H9 (cell line): Measurements from ENCODE around the gene ST6GALNAC1. TPM values are rescaled to one million over a fixed set of nuclear protein-coding genes. Genes with fewer than 3 reads are reported as not detected.

Source experiments
- DNase-seq: peaks from one replicate; pipeline ENCODE4 v3.0.0-alpha.2; 2017
- H2AFZ ChIP-seq: one replicate; pipeline ENCODE4 v1.6.1; 2013; ENCODE audit warnings: mild to moderate bottlenecking, low read length, control low read depth, moderate library complexity
- H2AK5ac ChIP-seq: 2 replicates; pipeline ENCODE4 v1.6.1; 2013; ENCODE audit warnings: low read length, control low read depth, mixed read lengths; ENCODE audit not compliant: insufficient read length
- H2BK120ac ChIP-seq: one replicate; pipeline ENCODE4 v1.6.1; 2013; ENCODE audit warnings: low read depth, mild to moderate bottlenecking, low read length, control low read depth, inconsistent platforms; ENCODE audit not compliant: poor library complexity, severe bottlenecking
- H2BK12ac ChIP-seq: 2 replicates; pipeline ENCODE4 v1.6.1; 2013; ENCODE audit warnings: low read length, control low read depth, mixed read lengths, low read depth; ENCODE audit not compliant: insufficient read length
- H2BK15ac ChIP-seq: 2 replicates; pipeline ENCODE4 v1.6.1; 2013; ENCODE audit warnings: low read depth, low read length, control low read depth
- H2BK20ac ChIP-seq: one replicate; pipeline ENCODE4 v1.6.1; 2013; ENCODE audit warnings: low read depth, mild to moderate bottlenecking, low read length, control low read depth, inconsistent platforms; ENCODE audit not compliant: poor library complexity, severe bottlenecking
- H2BK5ac ChIP-seq: 2 replicates; pipeline ENCODE4 v1.6.1; 2013; ENCODE audit warnings: low read length, control low read depth, mixed read lengths; ENCODE audit not compliant: insufficient read length
- H3K14ac ChIP-seq: 2 replicates; pipeline ENCODE4 v1.6.1; 2013; ENCODE audit warnings: low read length, control low read depth; ENCODE audit not compliant: insufficient read depth
- H3K18ac ChIP-seq: 2 replicates; pipeline ENCODE4 v1.6.1; 2013; ENCODE audit warnings: low read depth, mild to moderate bottlenecking, mixed read lengths, low read length, control low read depth; ENCODE audit not compliant: insufficient read length
- H3K23ac ChIP-seq: 2 replicates; pipeline ENCODE4 v1.6.1; 2013; ENCODE audit warnings: low read length, control low read depth, mixed read lengths, low read depth; ENCODE audit not compliant: insufficient read length
- H3K23me2 ChIP-seq: 2 replicates; pipeline ENCODE4 v1.6.1; 2013; ENCODE audit warnings: low read depth, mild to moderate bottlenecking, mixed read lengths, low read length, control low read depth; ENCODE audit not compliant: insufficient read length, poor library complexity, severe bottlenecking
- H3K27ac ChIP-seq: 2 replicates; pipeline ENCODE4 v1.5.1; 2013; ENCODE audit warnings: low read length, control low read depth, mixed read lengths, low read depth; ENCODE audit not compliant: insufficient read length
- H3K27me3 ChIP-seq: 2 replicates; pipeline ENCODE4 v1.6.1; 2013; ENCODE audit warnings: low read length, control low read depth, inconsistent platforms; ENCODE audit not compliant: insufficient read depth
- H3K4ac ChIP-seq: 2 replicates; pipeline ENCODE4 v1.6.1; 2013; ENCODE audit warnings: low read depth, mild to moderate bottlenecking, control low read depth, inconsistent platforms, low read length, moderate library complexity
- H3K4me1 ChIP-seq: 2 replicates; pipeline ENCODE4 v1.6.1; 2013; ENCODE audit warnings: low read length, control low read depth, inconsistent platforms; ENCODE audit not compliant: insufficient read depth
- H3K4me2 ChIP-seq: 2 replicates; pipeline ENCODE4 v1.6.1; 2013; ENCODE audit warnings: low read length, control low read depth, mixed read lengths; ENCODE audit not compliant: insufficient read length, insufficient read depth
- H3K56ac ChIP-seq: 2 replicates; pipeline ENCODE4 v1.6.1; 2013; ENCODE audit warnings: low read depth, mild to moderate bottlenecking, mixed read lengths, low read length, control low read depth; ENCODE audit not compliant: insufficient read length
- H3K79me1 ChIP-seq: 2 replicates; pipeline ENCODE4 v1.6.1; 2013; ENCODE audit warnings: low read depth, mild to moderate bottlenecking, moderate library complexity, low read length, control low read depth, inconsistent platforms; ENCODE audit not compliant: insufficient read depth, poor library complexity, severe bottlenecking
- H3K79me2 ChIP-seq: 2 replicates; pipeline ENCODE4 v1.6.1; 2013; ENCODE audit warnings: low read length, control low read depth, inconsistent platforms; ENCODE audit not compliant: insufficient read depth
- H3K9ac ChIP-seq: 2 replicates; pipeline ENCODE4 v1.6.1; 2013; ENCODE audit warnings: low read length, control low read depth, mixed read lengths; ENCODE audit not compliant: insufficient read length; ENCODE audit errors: extremely low read depth
- H3K9me3 ChIP-seq: one replicate; pipeline ENCODE4 v1.6.1; 2013; ENCODE audit warnings: low read depth, low read length, inconsistent platforms; ENCODE audit not compliant: control insufficient read depth
- H3T11ph ChIP-seq: one replicate; pipeline ENCODE4 v1.6.1; 2013; ENCODE audit warnings: mild to moderate bottlenecking, low read length, control low read depth, inconsistent platforms
- H4K20me1 ChIP-seq: one replicate; pipeline ENCODE4 v1.6.1; 2013; ENCODE audit not compliant: control insufficient read depth, insufficient read length, insufficient read depth
- H4K5ac ChIP-seq: 2 replicates; pipeline ENCODE4 v1.6.1; 2013; ENCODE audit warnings: low read depth, mild to moderate bottlenecking, mixed read lengths, low read length, control low read depth; ENCODE audit not compliant: insufficient read length
- H4K8ac ChIP-seq: replicated peaks from 2 replicates; pipeline ENCODE4 v1.6.1; 2013; ENCODE audit warnings: low read length, control low read depth, mixed read lengths, low read depth; ENCODE audit not compliant: insufficient read length
- H4K91ac ChIP-seq: 2 replicates; pipeline ENCODE4 v1.6.1; 2013; ENCODE audit warnings: low read depth, mild to moderate bottlenecking, moderate library complexity, mixed read lengths, low read length, control low read depth; ENCODE audit not compliant: insufficient read length
- H3K27ac Mint-ChIP-seq, 3 experiments: 2 replicates in 2 of 3; 3 replicates in 1 of 3; pipeline ENCODE4 v1.8.0; 2020 to 2021; ENCODE audit warnings: mixed read lengths in 3 of 3, mild to moderate bottlenecking in 1 of 3, moderate library complexity in 1 of 3
- H3K27me3 Mint-ChIP-seq: 2 replicates; pipeline ENCODE4 v1.8.0; 2021; ENCODE audit warnings: low read depth, mild to moderate bottlenecking, moderate library complexity, mixed read lengths
- H3K36me3 Mint-ChIP-seq, 3 experiments: 2 replicates in 2 of 3; 3 replicates in 1 of 3; pipeline ENCODE4 v1.8.0; 2020 to 2021; ENCODE audit warnings: low read depth in 3 of 3, mixed read lengths in 3 of 3; ENCODE audit not compliant: insufficient read depth in 1 of 3
- H3K4me1 Mint-ChIP-seq, 2 experiments: 2 replicates each; pipeline ENCODE4 v1.8.0; 2020; ENCODE audit warnings: mixed read lengths in 2 of 2
- H3K4me3 Mint-ChIP-seq, 2 experiments: 2 replicates in 1 of 2; 3 replicates in 1 of 2; pipeline ENCODE4 v1.8.0; 2020 to 2021; ENCODE audit warnings: mild to moderate bottlenecking in 2 of 2, mixed read lengths in 2 of 2, moderate library complexity in 1 of 2
- H3K9me3 Mint-ChIP-seq, 2 experiments: 2 replicates in 1 of 2; 3 replicates in 1 of 2; pipeline ENCODE4 v1.8.0; 2020; ENCODE audit warnings: mild to moderate bottlenecking in 2 of 2, mixed read lengths in 2 of 2, moderate library complexity in 1 of 2
- CTCF ChIP-seq: fragments of 200-600 bp; sonication (generic); conservative IDR thresholded peaks from 3 replicates; pipeline ENCODE4 v1.8.0; 2021; ENCODE audit warnings: antibody characterized with exemption, mild to moderate bottlenecking
- WGBS: extraction: QIAGEN DNeasy Blood & Tissue Kit; methylation state at CpG from one replicate; pipeline ENCODE4 v1.1.7; 2013; ENCODE audit warnings: missing lambda C conversion rate, low lambda C conversion rate, mixed read lengths; ENCODE audit not compliant: insufficient read length; ENCODE audit errors: extremely low coverage; 5-methylcytosine and 5-hydroxymethylcytosine counted together
- total RNA-seq: library from RNA; stranded (reverse); gene quantifications from 2 replicates; pipeline ENCODE4 v1.2.1, GENCODE V29; 2021

ST6GALNAC1 gene
- total RNA-seq, 1 experiment from 2014 or later = not detected

GRCh38 chr17:76635659-76636360, 7.7 kb downstream of the ST6GALNAC1 start:
- Mint-ChIP-seq H3K36me3 (no peaks in the 10 kb centered on the region), H3K4me3 (no peak overlapping the region), H3K4me1 (peaks cover 17 to 33% of the 10 kb centered on the region in 2 experiments), H3K27me3 (no peaks in the 10 kb centered on the region; the same call in 1 of the 2 replicates), H3K27ac (no peak overlapping the region), H3K9me3 (no peaks in the 10 kb centered on the region)
- Histone ChIP-seq H3K4me2 (no peak overlapping the region), H4K20me1 (no peaks in the 10 kb centered on the region), H4K8ac (no peak overlapping the region), H2AFZ (no peak overlapping the region), H3K23me2 (no peaks in the 10 kb centered on the region), H3K27ac (no peak overlapping the region), H2BK20ac (no peak overlapping the region), H2BK120ac (no peak overlapping the region), H3K79me2 (no peaks in the 10 kb centered on the region), H3K9me3 (no peaks in the 10 kb centered on the region), H3K4ac (no peak overlapping the region), H3K18ac (no peak overlapping the region), H3K9ac (no peak overlapping the region), H4K91ac (no peak overlapping the region), H2BK5ac (no peak overlapping the region), H3T11ph (no peak overlapping the region), H3K23ac (no peak overlapping the region), H3K56ac (no peak overlapping the region), H4K5ac (no peak overlapping the region), H2BK15ac (no peak overlapping the region), H3K4me1 (no peaks in the 10 kb centered on the region; the same call in 1 of the 2 replicates), H3K27me3 (no peaks in the 10 kb centered on the region), H3K79me1 (no peaks in the 10 kb centered on the region), H2BK12ac (no peak overlapping the region), H3K14ac (no peak overlapping the region), H2AK5ac (no peak overlapping the region)
- no peak for DNase-seq
- no peak for TF ChIP-seq CTCF
- no CpG with 5 or more reads among the region's 8 CpGs for WGBS
